ENCODE data around the gene OR4D1. TPM values are rescaled to one million over a fixed set of nuclear protein-coding genes. Genes with fewer than 3 reads are reported as not detected.

OR4D1 gene
- total RNA-seq, 1 donor from 2014 or later, result not detected

- no peaks in the 10 kb centered on the region for H3K9me3 ChIP-seq (ENCODE audit: insufficient read depth, low read depth, low read length)
- no peak for TF ChIP-seq CTCF (IDR thresholded peaks at IDR 0.05; ENCODE audit: insufficient read depth, low read depth, low read length)
- no peak for TF ChIP-seq EZH2 (IDR thresholded peaks at IDR 0.05; ENCODE audit: insufficient read depth, low read length)
These were observed 37.0 kb downstream of the OR4D1 start for GRCh38 chr17:58184986-58185761.

GRCh38 chr17:58186591-58186990 lies 38.4 kb downstream of the OR4D1 start:
- no peak overlapping the region for H3K4me3 ChIP-seq (ENCODE audit: insufficient read depth, low read depth, low read length)
- H3K4me2 ChIP-seq (ENCODE audit: low read length), result no peak overlapping the region
- H2AFZ ChIP-seq (ENCODE audit: low read depth, low read length), result no peak overlapping the region
- H3K27me3 ChIP-seq (ENCODE audit: insufficient read depth, low read length), result peaks cover 5% of the 10 kb centered on the region
- no peak for DNase-seq (ENCODE audit: low read depth)
- Mint-ChIP-seq H3K27me3 (ENCODE audit: low read depth, unreplicated experiment) (peaks cover 35% of the 10 kb centered on the region), H3K4me3 (ENCODE audit: unreplicated experiment) (no peak overlapping the region), H3K36me3 (ENCODE audit: low read depth, unreplicated experiment) (no peaks in the 10 kb centered on the region), H3K27ac (ENCODE audit: unreplicated experiment) (no peak overlapping the region), H3K9me3 (ENCODE audit: unreplicated experiment) (no peaks in the 10 kb centered on the region), H3K4me1 (ENCODE audit: low read depth, unreplicated experiment) (no peaks in the 10 kb centered on the region)
- FAIRE-seq, result no peak
- H3K27ac ChIP-seq (ENCODE audit: low read depth, low read length), result no peak overlapping the region
- H3K36me3 ChIP-seq (ENCODE audit: insufficient read depth, low read length), result no peaks in the 10 kb centered on the region
- H4K20me1 ChIP-seq (ENCODE audit: insufficient read depth, low read length), result no peaks in the 10 kb centered on the region
- no peaks in the 10 kb centered on the region for H3K79me2 ChIP-seq (ENCODE audit: insufficient read depth, low read length)
- no peak overlapping the region for H3K9ac ChIP-seq (ENCODE audit: low read length)
- H3K4me1 ChIP-seq (ENCODE audit: insufficient read depth, low read length), result peaks cover 16% of the 10 kb centered on the region
- H3K9me3 ChIP-seq (ENCODE audit: insufficient read depth, low read depth, low read length), result no peaks in the 10 kb centered on the region
- TF ChIP-seq CTCF (IDR thresholded peaks at IDR 0.05; ENCODE audit: insufficient read depth, low read depth, low read length) (no peak), EZH2 (IDR thresholded peaks at IDR 0.05; ENCODE audit: insufficient read depth, low read length) (no peak)

More at GRCh38 chr17:58184986-58185761, 37.0 kb downstream of the OR4D1 start:
- Histone ChIP-seq H2AFZ (ENCODE audit: low read depth, low read length) (no peak overlapping the region), H3K36me3 (ENCODE audit: insufficient read depth, low read length) (no peaks in the 10 kb centered on the region), H3K27ac (ENCODE audit: low read depth, low read length) (no peak overlapping the region), H4K20me1 (ENCODE audit: insufficient read depth, low read length) (no peaks in the 10 kb centered on the region), H3K79me2 (ENCODE audit: insufficient read depth, low read length) (no peaks in the 10 kb centered on the region), H3K4me2 (ENCODE audit: low read length) (no peak overlapping the region), H3K27me3 (ENCODE audit: insufficient read depth, low read length) (peaks cover 5% of the 10 kb centered on the region), H3K4me3 (ENCODE audit: insufficient read depth, low read depth, low read length) (no peak overlapping the region), H3K9ac (ENCODE audit: low read length) (no peak overlapping the region), H3K4me1 (ENCODE audit: insufficient read depth, low read length) (peaks cover 15% of the 10 kb centered on the region)
- no peak overlapping the region for H3K27ac Mint-ChIP-seq (ENCODE audit: unreplicated experiment)
- no peaks in the 10 kb centered on the region for H3K36me3 Mint-ChIP-seq (ENCODE audit: low read depth, unreplicated experiment)
- no peak overlapping the region for H3K4me3 Mint-ChIP-seq (ENCODE audit: unreplicated experiment)
- no peaks in the 10 kb centered on the region for H3K9me3 Mint-ChIP-seq (ENCODE audit: unreplicated experiment)
- DNase-seq (ENCODE audit: low read depth) (no peak), FAIRE-seq (no peak)
- H3K4me1 Mint-ChIP-seq (ENCODE audit: low read depth, unreplicated experiment), result no peaks in the 10 kb centered on the region
- peaks cover 39% of the 10 kb centered on the region for H3K27me3 Mint-ChIP-seq (ENCODE audit: low read depth, unreplicated experiment)

GRCh38 chr17:58187063-58187462 lies 38.9 kb downstream of the OR4D1 start:
- no peaks in the 10 kb centered on the region for H4K20me1 ChIP-seq (ENCODE audit: insufficient read depth, low read length)
- FAIRE-seq, result no peak

More at GRCh38 chr17:58187063-58187462, 38.9 kb downstream of the OR4D1 start:
- Mint-ChIP-seq H3K27ac (ENCODE audit: unreplicated experiment) (no peak overlapping the region), H3K9me3 (ENCODE audit: unreplicated experiment) (no peaks in the 10 kb centered on the region), H3K36me3 (ENCODE audit: low read depth, unreplicated experiment) (no peaks in the 10 kb centered on the region), H3K27me3 (ENCODE audit: low read depth, unreplicated experiment) (peaks cover 33% of the 10 kb centered on the region), H3K4me3 (ENCODE audit: unreplicated experiment) (no peak overlapping the region), H3K4me1 (ENCODE audit: low read depth, unreplicated experiment) (no peaks in the 10 kb centered on the region)
- Histone ChIP-seq H3K36me3 (ENCODE audit: insufficient read depth, low read length) (no peaks in the 10 kb centered on the region), H3K4me2 (ENCODE audit: low read length) (no peak overlapping the region), H3K79me2 (ENCODE audit: insufficient read depth, low read length) (no peaks in the 10 kb centered on the region), H3K4me1 (ENCODE audit: insufficient read depth, low read length) (peaks cover 16% of the 10 kb centered on the region), H3K9ac (ENCODE audit: low read length) (no peak overlapping the region), H3K4me3 (ENCODE audit: insufficient read depth, low read depth, low read length) (no peak overlapping the region), H3K27ac (ENCODE audit: low read depth, low read length) (no peak overlapping the region), H3K9me3 (ENCODE audit: insufficient read depth, low read depth, low read length) (no peaks in the 10 kb centered on the region), H2AFZ (ENCODE audit: low read depth, low read length) (no peak overlapping the region), H3K27me3 (ENCODE audit: insufficient read depth, low read length) (peaks cover 5% of the 10 kb centered on the region)
- TF ChIP-seq EZH2 (IDR thresholded peaks at IDR 0.05; ENCODE audit: insufficient read depth, low read length) (no peak), CTCF (IDR thresholded peaks at IDR 0.05; ENCODE audit: insufficient read depth, low read depth, low read length) (no peak)
- no peak for DNase-seq (ENCODE audit: low read depth)
